ENCODE measurements around the gene PLD1. TPM values are rescaled to one million over a fixed set of nuclear protein-coding genes. Genes with fewer than 3 reads are reported as not detected.

Gene PLD1
- total RNA-seq, 2 donors from 2014 or later = 9.5 to 15.9 TPM

DNA sequence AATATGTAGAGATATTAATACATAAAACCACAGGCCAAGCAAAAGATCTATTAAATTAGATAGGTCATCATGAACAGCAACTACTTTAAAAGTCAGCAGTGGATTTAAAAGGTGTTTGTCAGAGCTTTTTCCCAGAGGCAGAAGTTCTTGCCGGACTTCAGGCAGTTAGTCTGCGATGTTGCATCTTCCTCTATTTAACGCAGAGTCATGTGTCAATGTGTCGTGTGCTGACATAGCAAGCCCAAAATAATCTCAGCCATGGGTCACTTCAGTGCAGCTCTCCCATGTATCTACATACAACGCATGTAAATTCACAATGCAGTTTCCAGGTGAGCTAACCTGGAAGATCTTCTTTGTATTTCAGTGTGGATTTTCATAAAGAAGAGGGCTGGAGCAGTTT, 24.8 kb upstream of the PLD1 start:
- 92 to 97% methylated on average over 4 to 5 of the region's 5 CpGs for WGBS, 2 experiments (ENCODE audit: insufficient coverage in 1 of 2, insufficient read length in 1 of 2)
- Histone ChIP-seq H3K4me1 (ENCODE audit: control insufficient read depth, insufficient read depth, low read length) (peaks cover 8% of the 10 kb centered on the region), H3K27ac (ENCODE audit: low read depth, low read length) (no peak overlapping the region), H3K36me3 (ENCODE audit: control insufficient read depth, insufficient read depth, low read length) (no peaks in the 10 kb centered on the region), H3K9ac (ENCODE audit: extremely low read depth, low read length, poor library complexity, severe bottlenecking) (no peak overlapping the region), H3K27me3 (ENCODE audit: control insufficient read depth, insufficient read depth, low read length, poor library complexity, severe bottlenecking) (no peaks in the 10 kb centered on the region), H3K4me3 (ENCODE audit: low read length) (no peak overlapping the region), H3K9me3 (ENCODE audit: control insufficient read depth, low read length) (no peaks in the 10 kb centered on the region)
- Mint-ChIP-seq H3K4me3 (no peak overlapping the region), H3K27me3 (ENCODE audit: insufficient read depth) (no peaks in the 10 kb centered on the region), H3K4me1 (peaks cover 18% of the 10 kb centered on the region), H3K9me3 (no peaks in the 10 kb centered on the region), H3K36me3 (ENCODE audit: low read depth) (no peaks in the 10 kb centered on the region), H3K27ac (no peak overlapping the region)
- DNase-seq = no peak
- TF ChIP-seq, protein P1, sequence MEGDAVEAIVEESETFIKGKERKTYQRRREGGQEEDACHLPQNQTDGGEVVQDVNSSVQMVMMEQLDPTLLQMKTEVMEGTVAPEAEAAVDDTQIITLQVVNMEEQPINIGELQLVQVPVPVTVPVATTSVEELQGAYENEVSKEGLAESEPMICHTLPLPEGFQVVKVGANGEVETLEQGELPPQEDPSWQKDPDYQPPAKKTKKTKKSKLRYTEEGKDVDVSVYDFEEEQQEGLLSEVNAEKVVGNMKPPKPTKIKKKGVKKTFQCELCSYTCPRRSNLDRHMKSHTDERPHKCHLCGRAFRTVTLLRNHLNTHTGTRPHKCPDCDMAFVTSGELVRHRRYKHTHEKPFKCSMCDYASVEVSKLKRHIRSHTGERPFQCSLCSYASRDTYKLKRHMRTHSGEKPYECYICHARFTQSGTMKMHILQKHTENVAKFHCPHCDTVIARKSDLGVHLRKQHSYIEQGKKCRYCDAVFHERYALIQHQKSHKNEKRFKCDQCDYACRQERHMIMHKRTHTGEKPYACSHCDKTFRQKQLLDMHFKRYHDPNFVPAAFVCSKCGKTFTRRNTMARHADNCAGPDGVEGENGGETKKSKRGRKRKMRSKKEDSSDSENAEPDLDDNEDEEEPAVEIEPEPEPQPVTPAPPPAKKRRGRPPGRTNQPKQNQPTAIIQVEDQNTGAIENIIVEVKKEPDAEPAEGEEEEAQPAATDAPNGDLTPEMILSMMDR (conservative IDR thresholded peaks at IDR 0.05) = no peak

DNA sequence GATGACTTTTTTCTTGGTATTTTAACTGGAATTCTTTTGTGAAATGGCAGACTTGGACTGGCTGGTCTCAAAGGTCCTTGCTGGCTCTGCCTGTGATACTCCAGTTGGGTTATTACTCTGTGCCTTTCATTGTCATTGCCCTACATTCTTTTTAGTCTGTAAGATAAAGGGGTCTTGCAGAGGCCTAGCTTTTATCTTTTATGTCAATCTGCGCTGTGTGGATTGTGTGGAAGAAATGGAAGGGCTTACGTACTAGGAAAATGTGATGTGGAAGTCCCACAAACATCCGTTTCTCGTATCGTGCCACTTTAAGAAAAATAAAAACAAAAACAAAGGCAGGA, 24.1 kb upstream of the PLD1 start:
- TF ChIP-seq, protein P1 (conservative IDR thresholded peaks at IDR 0.05) = no peak
- Histone ChIP-seq H3K27ac (ENCODE audit: low read depth, low read length) (peak overlapping the region; percentile 3), H3K36me3 (ENCODE audit: control insufficient read depth, insufficient read depth, low read length) (no peaks in the 10 kb centered on the region), H3K27me3 (ENCODE audit: control insufficient read depth, insufficient read depth, low read length, poor library complexity, severe bottlenecking) (no peaks in the 10 kb centered on the region), H3K4me3 (ENCODE audit: low read length) (no peak overlapping the region), H3K4me1 (ENCODE audit: control insufficient read depth, insufficient read depth, low read length) (peaks cover 8% of the 10 kb centered on the region), H3K9ac (ENCODE audit: extremely low read depth, low read length, poor library complexity, severe bottlenecking) (no peak overlapping the region), H3K9me3 (ENCODE audit: control insufficient read depth, low read length) (no peaks in the 10 kb centered on the region)
- H3K27me3 Mint-ChIP-seq (ENCODE audit: insufficient read depth) = no peaks in the 10 kb centered on the region
- H3K9me3 Mint-ChIP-seq = no peaks in the 10 kb centered on the region
- DNase-seq = no peak
- H3K4me3 Mint-ChIP-seq = no peak overlapping the region
- H3K4me1 Mint-ChIP-seq = peaks cover 20% of the 10 kb centered on the region
- no peaks in the 10 kb centered on the region for H3K36me3 Mint-ChIP-seq (ENCODE audit: low read depth)
- 76 to 89% methylated on average over 3 to 5 of the region's 5 CpGs for WGBS, 2 experiments (ENCODE audit: insufficient coverage in 1 of 2, insufficient read length in 1 of 2)
- peak overlapping the region; percentile 15 for H3K27ac Mint-ChIP-seq

DNA sequence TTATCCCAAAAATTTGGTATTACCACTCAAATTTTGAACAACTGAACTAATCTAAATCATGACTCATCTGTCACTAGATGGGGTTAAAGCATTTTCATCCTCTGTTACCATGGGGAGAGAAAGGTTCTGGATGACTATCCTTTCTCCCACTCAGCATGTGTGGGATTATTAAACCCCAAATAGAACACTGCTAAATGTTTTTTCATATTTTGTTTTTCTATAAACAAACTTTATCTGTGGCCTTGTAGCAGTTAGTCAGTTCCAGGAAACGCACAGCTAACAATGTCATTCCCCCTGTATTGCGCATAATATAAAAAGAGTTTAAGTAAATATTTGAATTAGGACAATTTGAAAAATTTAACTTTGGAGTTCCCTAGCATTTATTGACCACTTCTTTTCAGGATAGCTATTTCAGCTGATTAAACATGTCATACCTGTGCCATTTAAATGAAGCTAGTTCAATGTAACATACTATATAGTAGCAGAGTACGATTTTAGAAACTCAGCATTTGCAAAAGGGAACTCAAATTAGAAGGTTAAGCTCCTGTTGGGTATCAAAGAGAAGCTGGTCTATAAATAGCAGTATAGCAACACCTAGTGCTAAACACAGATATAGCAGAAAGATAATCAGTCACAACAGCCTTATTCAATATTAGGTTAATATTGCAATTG, 23.6 kb upstream of the PLD1 start:
- Histone ChIP-seq H3K9me3 (ENCODE audit: control insufficient read depth, low read length) (no peaks in the 10 kb centered on the region), H3K4me3 (ENCODE audit: low read length) (no peak overlapping the region), H3K36me3 (ENCODE audit: control insufficient read depth, insufficient read depth, low read length) (no peaks in the 10 kb centered on the region), H3K27ac (ENCODE audit: low read depth, low read length) (no peak overlapping the region), H3K27me3 (ENCODE audit: control insufficient read depth, insufficient read depth, low read length, poor library complexity, severe bottlenecking) (no peaks in the 10 kb centered on the region), H3K4me1 (ENCODE audit: control insufficient read depth, insufficient read depth, low read length) (peaks cover 8% of the 10 kb centered on the region), H3K9ac (ENCODE audit: extremely low read depth, low read length, poor library complexity, severe bottlenecking) (no peak overlapping the region)
- 90% methylated on average over 3 of the region's 3 CpGs; no CpG with 5 or more reads in 1 of the 2 experiments for WGBS, 2 experiments (ENCODE audit: insufficient coverage in 1 of 2, insufficient read length in 1 of 2)
- TF ChIP-seq, protein P1 (conservative IDR thresholded peaks at IDR 0.05) = peak; percentile 52
- peaks cover 20% of the 10 kb centered on the region for H3K4me1 Mint-ChIP-seq
- no peak overlapping the region for H3K27ac Mint-ChIP-seq
- no peaks in the 10 kb centered on the region for H3K9me3 Mint-ChIP-seq
- H3K4me3 Mint-ChIP-seq = no peak overlapping the region
- no peaks in the 10 kb centered on the region for H3K27me3 Mint-ChIP-seq (ENCODE audit: insufficient read depth)
- DNase-seq = no peak
- H3K36me3 Mint-ChIP-seq (ENCODE audit: low read depth) = no peaks in the 10 kb centered on the region

Measured in endodermal cell (in vitro differentiated cells).